Neuronal stem cell (in vitro differentiated cells): Measurements from ENCODE around the gene GPR55.

Experiments
- DNase-seq: peaks from one replicate; pipeline ENCODE4 v3.0.0-alpha.2; 2013; ENCODE audit warnings: low spot score
- H2AFZ ChIP-seq: one replicate; pipeline ENCODE4 v1.6.1; 2013; ENCODE audit warnings: mild to moderate bottlenecking, low read length, inconsistent platforms
- H2AK5ac ChIP-seq: 2 replicates; pipeline ENCODE4 v1.6.1; 2013; ENCODE audit warnings: low read depth, mild to moderate bottlenecking, inconsistent platforms, low read length, moderate library complexity, mixed read lengths
- H2BK120ac ChIP-seq: 2 replicates; pipeline ENCODE4 v1.6.1; 2013; ENCODE audit warnings: low read depth, mild to moderate bottlenecking, inconsistent platforms, low read length, moderate library complexity, mixed read lengths
- H2BK12ac ChIP-seq: one replicate; pipeline ENCODE4 v1.6.1; 2013; ENCODE audit warnings: low read length, inconsistent platforms
- H2BK15ac ChIP-seq: 2 replicates; pipeline ENCODE4 v1.6.1; 2013; ENCODE audit warnings: mild to moderate bottlenecking, low read length, inconsistent platforms, mixed read lengths
- H2BK5ac ChIP-seq: one replicate; pipeline ENCODE4 v1.6.1; 2013; ENCODE audit warnings: inconsistent platforms, mild to moderate bottlenecking, low read length, moderate library complexity
- H3K14ac ChIP-seq: one replicate; pipeline ENCODE4 v1.6.1; 2013; ENCODE audit warnings: low read length, inconsistent platforms
- H3K18ac ChIP-seq: 2 replicates; pipeline ENCODE4 v1.6.1; 2013; ENCODE audit warnings: low read length, inconsistent platforms
- H3K23ac ChIP-seq: 2 replicates; pipeline ENCODE4 v1.6.1; 2013; ENCODE audit warnings: low read depth, mild to moderate bottlenecking, mixed read lengths, low read length, inconsistent platforms; ENCODE audit not compliant: poor library complexity
- H3K27ac ChIP-seq: replicated peaks from 3 replicates; pipeline ENCODE4 v1.5.1; 2013; ENCODE audit warnings: low read length, inconsistent platforms
- H3K27me3 ChIP-seq, 3 experiments: 2 replicates each; pipeline ENCODE4 v1.6.1; 2013; ENCODE audit warnings: low read length in 3 of 3, mild to moderate bottlenecking in 2 of 3, inconsistent platforms in 1 of 3, low read depth in 1 of 3, mixed read lengths in 1 of 3, moderate library complexity in 1 of 3; ENCODE audit not compliant: control insufficient read depth in 3 of 3, insufficient read depth in 3 of 3
- H3K36me3 ChIP-seq, 2 donors: replicated peaks in 1 of 2; 2 replicates each; pipeline ENCODE4 v1.6.1; 2013; ENCODE audit warnings: low read length in 2 of 2; ENCODE audit not compliant: control insufficient read depth in 2 of 2, insufficient read depth in 2 of 2
- H3K4ac ChIP-seq: 2 replicates; pipeline ENCODE4 v1.6.1; 2013; ENCODE audit warnings: inconsistent platforms, mild to moderate bottlenecking, low read length, moderate library complexity
- H3K4me1 ChIP-seq, 2 donors: 1 replicate in 1 of 2; 2 replicates in 1 of 2; pipeline ENCODE4 v1.6.1; 2013; ENCODE audit warnings: low read length in 2 of 2, low read depth in 1 of 2; ENCODE audit not compliant: control insufficient read depth in 2 of 2, insufficient read depth in 1 of 2
- H3K4me2 ChIP-seq: one replicate; pipeline ENCODE4 v1.6.1; 2013; ENCODE audit warnings: mild to moderate bottlenecking, low read length, inconsistent platforms; ENCODE audit not compliant: insufficient read depth, poor library complexity, severe bottlenecking
- H3K4me3 ChIP-seq, 2 donors: 2 replicates each; pipeline ENCODE4 v1.5.1; 2013; ENCODE audit warnings: low read length in 2 of 2, mild to moderate bottlenecking in 2 of 2, inconsistent platforms in 1 of 2, moderate library complexity in 1 of 2
- H3K79me1 ChIP-seq: one replicate; pipeline ENCODE4 v1.6.1; 2013; ENCODE audit warnings: low read depth, mild to moderate bottlenecking, inconsistent platforms, low read length, moderate library complexity
- H3K9ac ChIP-seq: one replicate; pipeline ENCODE4 v1.6.1; 2013; ENCODE audit warnings: mild to moderate bottlenecking, low read depth, low read length, inconsistent platforms; ENCODE audit not compliant: poor library complexity
- H3K9me3 ChIP-seq, 2 donors: replicated peaks in 1 of 2; 2 replicates each; pipeline versions ENCODE3 to v1.6.1; 2013; ENCODE audit warnings: low read length in 2 of 2, mild to moderate bottlenecking in 2 of 2, inconsistent platforms in 1 of 2, low read depth in 1 of 2, mixed read lengths in 1 of 2, moderate library complexity in 1 of 2; ENCODE audit not compliant: control insufficient read depth in 2 of 2, insufficient read depth in 1 of 2
- H4K8ac ChIP-seq: one replicate; pipeline ENCODE4 v1.6.1; 2013; ENCODE audit warnings: low read depth, mild to moderate bottlenecking, inconsistent platforms, low read length, moderate library complexity
- H4K91ac ChIP-seq: one replicate; pipeline ENCODE4 v1.6.1; 2013; ENCODE audit warnings: low read length, low read depth, mild to moderate bottlenecking, inconsistent platforms; ENCODE audit not compliant: poor library complexity
- WGBS, 2 donors: extraction: QIAGEN DNeasy Blood & Tissue Kit; methylation state at CpG; one replicate each; pipeline ENCODE4 v1.1.7; 2013; ENCODE audit warnings: missing lambda C conversion rate in 2 of 2, mixed read lengths in 1 of 2; ENCODE audit not compliant: insufficient read length in 2 of 2, insufficient replicate concordance in 1 of 2; ENCODE audit errors: extremely low coverage in 2 of 2; 5-methylcytosine and 5-hydroxymethylcytosine counted together

Gene GPR55

DNA sequence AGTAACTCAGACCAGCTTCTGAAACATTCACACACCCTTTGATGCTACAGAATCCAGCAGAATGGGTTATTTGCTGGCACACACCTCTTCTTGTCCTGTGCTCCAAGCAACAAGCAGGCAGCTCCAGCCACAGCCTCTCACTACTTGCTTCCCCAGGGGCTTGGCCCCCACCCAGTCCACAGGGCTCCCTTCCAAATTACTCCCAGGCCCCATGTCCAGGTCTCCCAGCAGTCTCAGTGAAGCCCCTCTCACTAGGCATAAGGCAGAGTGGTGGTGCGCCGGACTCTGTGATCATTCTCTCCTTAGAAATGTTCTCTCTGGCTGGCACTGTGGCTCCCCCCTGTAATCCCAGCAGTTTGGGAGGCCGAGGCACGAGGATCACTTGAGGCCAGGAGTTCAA is 34.4 kb downstream of the GPR55 start:
- H2AFZ ChIP-seq = no peak overlapping the region
- H3K9ac ChIP-seq = no peak overlapping the region
- no peak overlapping the region for H3K23ac ChIP-seq
- H3K36me3 ChIP-seq = no peaks in the 10 kb centered on the region
- no peak overlapping the region for H4K91ac ChIP-seq
- no peak overlapping the region for H3K4ac ChIP-seq
- no peak overlapping the region for H3K27ac ChIP-seq
- no peak overlapping the region for H2BK12ac ChIP-seq
- no peak overlapping the region for H2AK5ac ChIP-seq
- H4K8ac ChIP-seq = no peak overlapping the region
- peaks cover 16 to 38% of the 10 kb centered on the region in 2 donors for H3K4me1 ChIP-seq
- H3K79me1 ChIP-seq = no peaks in the 10 kb centered on the region
- H2BK15ac ChIP-seq = no peak overlapping the region
- WGBS, 2 donors = no CpG with 5 or more reads among the region's 4 CpGs
- no peak for DNase-seq
- H3K27me3 ChIP-seq = no peaks in the 10 kb centered on the region
- H3K18ac ChIP-seq = no peak overlapping the region
- no peak overlapping the region for H3K14ac ChIP-seq
- peaks cover 0 to 11% of the 10 kb centered on the region in 2 donors for H3K9me3 ChIP-seq
- H3K4me3 ChIP-seq = no peak overlapping the region
- no peak overlapping the region for H2BK120ac ChIP-seq
- no peak overlapping the region for H2BK5ac ChIP-seq
- H3K4me2 ChIP-seq = no peak overlapping the region

DNA sequence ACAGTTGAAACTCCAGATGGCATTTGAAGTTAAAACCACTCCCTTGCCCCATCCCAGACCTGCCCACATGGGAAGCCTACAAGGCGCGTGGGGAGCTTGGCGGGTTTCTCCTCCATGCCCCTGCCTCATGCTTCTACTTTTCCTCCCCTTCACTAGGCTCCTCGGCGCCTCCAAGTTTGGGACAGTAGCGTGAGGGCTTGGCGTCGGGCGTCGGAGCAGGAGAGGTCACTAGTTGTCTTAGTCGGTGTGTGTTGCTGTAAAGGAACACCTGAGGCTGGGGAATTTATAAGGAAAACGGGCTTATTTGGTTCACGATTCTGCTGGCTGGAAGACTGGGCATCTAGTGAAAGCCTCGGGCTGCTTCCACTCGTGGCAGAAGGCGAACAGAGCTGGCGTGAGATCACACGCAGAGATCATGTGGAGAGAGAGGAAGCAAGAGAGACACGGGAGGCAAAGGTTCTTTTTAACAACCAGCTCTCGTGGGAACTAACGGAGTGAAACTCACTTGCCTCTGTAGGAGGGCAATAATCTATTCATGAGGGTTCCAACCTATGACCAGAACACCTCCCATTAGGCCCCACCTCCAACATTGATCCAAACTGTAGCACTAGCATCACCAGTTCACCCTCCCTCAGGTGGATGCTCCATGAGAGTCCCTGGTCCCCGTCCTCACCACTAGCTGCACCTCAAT is 35.0 kb downstream of the GPR55 start:
- H3K79me1 ChIP-seq = no peaks in the 10 kb centered on the region
- WGBS, 2 donors = no CpG with 5 or more reads among the region's 22 CpGs
- H3K4me1 ChIP-seq = peaks cover 19 to 44% of the 10 kb centered on the region in 2 donors
- H2BK5ac ChIP-seq = no peak overlapping the region
- H3K23ac ChIP-seq = no peak overlapping the region
- no peaks in the 10 kb centered on the region for H3K27me3 ChIP-seq
- no peak overlapping the region for H3K4ac ChIP-seq
- no peak overlapping the region for H2AFZ ChIP-seq
- DNase-seq = no peak
- no peak overlapping the region for H2BK15ac ChIP-seq
- no peak overlapping the region for H3K14ac ChIP-seq
- no peak overlapping the region for H3K9ac ChIP-seq
- peaks cover 0 to 11% of the 10 kb centered on the region in 2 donors for H3K9me3 ChIP-seq
- no peak overlapping the region for H4K91ac ChIP-seq
- no peak overlapping the region for H4K8ac ChIP-seq
- H3K36me3 ChIP-seq = no peaks in the 10 kb centered on the region
- no peak overlapping the region for H3K4me2 ChIP-seq
- no peak overlapping the region for H2BK12ac ChIP-seq
- H2BK120ac ChIP-seq = no peak overlapping the region
- H3K27ac ChIP-seq = no peak overlapping the region
- H2AK5ac ChIP-seq = no peak overlapping the region
- H3K4me3 ChIP-seq = no peak overlapping the region
- no peak overlapping the region for H3K18ac ChIP-seq

DNA sequence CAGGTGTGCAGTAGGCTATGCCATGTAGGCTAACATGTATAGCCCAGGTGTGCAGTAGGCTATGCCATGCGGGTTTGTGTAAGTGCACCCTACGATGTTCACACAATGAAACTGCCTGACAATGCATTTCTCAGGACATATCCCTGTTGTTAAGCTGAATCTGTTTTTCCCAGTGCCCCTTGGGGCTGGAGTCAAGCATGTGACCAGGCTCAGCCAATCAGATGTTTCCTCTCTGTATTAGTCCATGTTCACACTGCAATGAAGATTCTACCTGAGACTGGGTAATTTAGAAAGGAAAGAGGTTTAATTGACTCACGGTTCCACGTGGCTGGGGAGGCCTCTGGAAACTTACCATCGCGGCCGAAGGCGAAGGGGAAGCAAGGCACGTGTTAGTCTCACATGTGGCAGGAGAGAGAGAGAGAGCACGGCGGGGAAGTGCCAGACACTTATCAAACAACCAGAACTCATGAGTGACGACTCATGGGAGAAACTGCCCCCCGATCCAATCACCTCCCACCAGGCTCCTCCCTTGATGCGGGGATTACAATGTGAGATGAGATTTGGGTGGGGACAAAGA is 36.1 kb downstream of the GPR55 start:
- H3K27me3 ChIP-seq = no peaks in the 10 kb centered on the region
- H2BK12ac ChIP-seq = no peak overlapping the region
- H2AK5ac ChIP-seq = no peak overlapping the region
- WGBS, 2 donors = no CpG with 5 or more reads among the region's 14 CpGs
- peaks cover 0 to 11% of the 10 kb centered on the region in 2 donors for H3K9me3 ChIP-seq
- H3K14ac ChIP-seq = no peak overlapping the region
- no peak overlapping the region for H3K18ac ChIP-seq
- H4K91ac ChIP-seq = no peak overlapping the region
- H2AFZ ChIP-seq = no peak overlapping the region
- H2BK5ac ChIP-seq = no peak overlapping the region
- H4K8ac ChIP-seq = no peak overlapping the region
- no peak overlapping the region for H3K9ac ChIP-seq
- H3K4me3 ChIP-seq = no peak overlapping the region
- no peak overlapping the region for H2BK120ac ChIP-seq
- H3K4ac ChIP-seq = no peak overlapping the region
- no peaks in the 10 kb centered on the region for H3K79me1 ChIP-seq
- no peak overlapping the region for H3K23ac ChIP-seq
- H3K27ac ChIP-seq = no peak overlapping the region
- H3K4me1 ChIP-seq = peaks cover 19 to 40% of the 10 kb centered on the region in 2 donors
- H3K36me3 ChIP-seq = no peaks in the 10 kb centered on the region
- H3K4me2 ChIP-seq = no peak overlapping the region
- no peak for DNase-seq
- H2BK15ac ChIP-seq = no peak overlapping the region

DNA sequence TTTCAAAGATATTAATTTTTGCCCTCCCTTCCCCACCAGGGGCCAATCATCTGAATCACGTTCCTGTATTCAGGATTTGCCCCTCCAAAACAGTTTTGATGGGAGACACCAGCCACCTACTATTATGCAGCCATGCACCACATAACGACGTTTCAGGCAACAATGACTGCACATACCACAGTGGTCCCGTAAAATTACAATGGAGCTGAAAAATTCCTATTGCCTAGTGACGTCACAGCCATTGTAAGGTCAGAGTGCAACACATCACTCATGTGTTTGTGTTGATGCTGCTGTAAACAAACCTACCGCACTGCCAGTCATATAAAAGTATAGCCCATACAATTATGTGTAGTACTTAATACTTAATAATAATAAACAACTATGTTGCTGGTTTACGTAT is 37.7 kb downstream of the GPR55 start:
- no peak overlapping the region for H3K4ac ChIP-seq
- WGBS, 2 donors = no CpG with 5 or more reads among the region's 7 CpGs
- no peak overlapping the region for H2BK12ac ChIP-seq
- H3K9me3 ChIP-seq = peaks cover 0 to 10% of the 10 kb centered on the region in 2 donors
- no peak overlapping the region for H3K23ac ChIP-seq
- no peak overlapping the region for H3K4me2 ChIP-seq
- no peak overlapping the region for H3K27ac ChIP-seq
- no peak overlapping the region for H3K14ac ChIP-seq
- peaks cover 17 to 30% of the 10 kb centered on the region in 2 donors for H3K4me1 ChIP-seq
- no peak overlapping the region for H4K8ac ChIP-seq
- no peak overlapping the region for H4K91ac ChIP-seq
- H2AK5ac ChIP-seq = no peak overlapping the region
- H2BK5ac ChIP-seq = no peak overlapping the region
- no peak overlapping the region for H3K18ac ChIP-seq
- H3K9ac ChIP-seq = no peak overlapping the region
- H3K79me1 ChIP-seq = no peaks in the 10 kb centered on the region
- H3K27me3 ChIP-seq = no peaks in the 10 kb centered on the region
- no peak overlapping the region for H2AFZ ChIP-seq
- DNase-seq = no peak
- no peak overlapping the region for H2BK120ac ChIP-seq
- no peaks in the 10 kb centered on the region for H3K36me3 ChIP-seq
- H2BK15ac ChIP-seq = no peak overlapping the region
- no peak overlapping the region for H3K4me3 ChIP-seq
